Neural cell (in vitro differentiated cells): ENCODE measurements around the gene SERPINB10. TPM values are rescaled to one million over a fixed set of nuclear protein-coding genes. Genes with fewer than 3 reads are reported as not detected.

Source experiments
- H2AFZ ChIP-seq: fragments of 200-600, 300-800 bp; sonication (generic), shearing (Covaris generic); 2 replicates; pipeline ENCODE4 v1.6.0; 2014; ENCODE audit warnings: low read depth, mild to moderate bottlenecking, antibody characterized with exemption, low read length, moderate library complexity
- H3F3A ChIP-seq: fragments of 200-600 bp; shearing (Covaris generic); 2 replicates; pipeline ENCODE4 v1.6.1; 2016; ENCODE audit warnings: mild to moderate bottlenecking, moderate library complexity, mixed read lengths, antibody characterized with exemption, low read length; ENCODE audit not compliant: insufficient read depth, poor library complexity, severe bottlenecking
- H3K27ac ChIP-seq: fragments of 200-600, 300-800 bp; sonication (generic), shearing (Covaris generic); 2 replicates; pipeline ENCODE4 v1.5.1; 2014; ENCODE audit warnings: mild to moderate bottlenecking, low read length, moderate library complexity
- H3K27me3 ChIP-seq: fragments of 300-800, 200-600 bp; sonication (generic), shearing (Covaris generic); 2 replicates; pipeline ENCODE4 v1.6.0; 2014; ENCODE audit warnings: mild to moderate bottlenecking, low read depth, low read length, moderate library complexity; ENCODE audit not compliant: insufficient read depth
- H3K36me3 ChIP-seq: fragments of 300-800, 200-600 bp; sonication (generic), shearing (Covaris generic); 2 replicates; pipeline ENCODE4 v1.5.1; 2014; ENCODE audit warnings: mild to moderate bottlenecking, antibody characterized with exemption, low read length, moderate library complexity; ENCODE audit not compliant: insufficient read depth
- H3K4me2 ChIP-seq: fragments of 300-800, 200-600 bp; sonication (generic), shearing (Covaris generic); 2 replicates; pipeline ENCODE4 v1.6.0; 2014; ENCODE audit warnings: mild to moderate bottlenecking, low read length
- H3K4me3 ChIP-seq: fragments of 300-800, 200-600 bp; sonication (generic), shearing (Covaris generic); 2 replicates; pipeline ENCODE4 v1.5.1; 2014; ENCODE audit warnings: mild to moderate bottlenecking, low read length, moderate library complexity
- H3K79me2 ChIP-seq: fragments of 200-600 bp; shearing (Covaris generic); replicated peaks from 2 replicates; pipeline ENCODE4 v1.6.0; 2014; ENCODE audit warnings: mild to moderate bottlenecking, low read length, moderate library complexity; ENCODE audit not compliant: insufficient read depth
- H3K9ac ChIP-seq: fragments of 300-800, 200-600 bp; sonication (generic), shearing (Covaris generic); 2 replicates; pipeline ENCODE4 v1.6.1; 2016; ENCODE audit warnings: mild to moderate bottlenecking, low read length, mixed read lengths
- H3K9me2 ChIP-seq: fragments of 200-600 bp; shearing (Covaris generic); 2 replicates; pipeline ENCODE4 v1.6.1; 2016; ENCODE audit warnings: mild to moderate bottlenecking, low read length, mixed read lengths; ENCODE audit not compliant: insufficient read depth
- H3K9me3 ChIP-seq: fragments of 200-600, 300-800 bp; sonication (generic), shearing (Covaris generic); 2 replicates; pipeline ENCODE4 v1.6.1; 2016; ENCODE audit warnings: mild to moderate bottlenecking, mixed run types, low read length, moderate library complexity, mixed read lengths
- H4K20me1 ChIP-seq: fragments of 200-600 bp; shearing (Covaris generic); 2 replicates; pipeline ENCODE4 v1.6.1; 2016; ENCODE audit warnings: mild to moderate bottlenecking, mixed run types; ENCODE audit not compliant: insufficient read depth
- EP300 ChIP-seq: fragments of 450-650 bp; conservative IDR thresholded peaks from 2 replicates; pipeline ENCODE4 v1.6.1; 2014; ENCODE audit warnings: antibody characterized with exemption, mild to moderate bottlenecking, moderate library complexity; ENCODE audit not compliant: poor library complexity, severe bottlenecking
- EZH2 ChIP-seq: fragments of 200-600, 300-800 bp; shearing (Covaris generic), sonication (generic); IDR thresholded peaks from 2 replicates; pipeline ENCODE4 v1.6.1; 2014; ENCODE audit warnings: antibody characterized with exemption, low read length, borderline replicate concordance, mild to moderate bottlenecking; ENCODE audit not compliant: insufficient read depth, poor library complexity, severe bottlenecking
- MXI1 ChIP-seq: fragments of 450-650 bp; conservative IDR thresholded peaks from 2 replicates; pipeline ENCODE4 v1.6.1; 2014; ENCODE audit warnings: antibody characterized with exemption, mild to moderate bottlenecking; ENCODE audit not compliant: poor library complexity, severe bottlenecking
- POLR2AphosphoS5 ChIP-seq: IDR thresholded peaks from 2 replicates; pipeline ENCODE4 v1.6.1; 2012
- RAD21 ChIP-seq: fragments of 450-650 bp; conservative IDR thresholded peaks from 2 replicates; pipeline ENCODE4 v1.6.1; 2014; ENCODE audit warnings: antibody characterized with exemption, mild to moderate bottlenecking, moderate library complexity
- SMC3 ChIP-seq: fragments of 450-650 bp; conservative IDR thresholded peaks from 2 replicates; pipeline ENCODE4 v1.6.1; 2014; ENCODE audit warnings: antibody characterized with exemption, mild to moderate bottlenecking, moderate library complexity; ENCODE audit not compliant: poor library complexity
- TAF1 ChIP-seq: IDR thresholded peaks from 2 replicates; pipeline ENCODE4 v1.6.1; 2012; ENCODE audit warnings: low read depth
- polyA plus RNA-seq: library from polyadenylated mRNA; depleted of rRNA; stranded (reverse); fragments of >200 nt; gene quantifications from 2 replicates; pipeline ENCODE4 v1.2.3, GENCODE V29; 2014
- TF ChIP-seq, protein P1 (sequence below): IDR thresholded peaks from 2 replicates; pipeline ENCODE4 v1.6.1; 2012; ENCODE audit warnings: borderline replicate concordance
- TF ChIP-seq, protein P2 (sequence below): fragments of 450-650 bp; IDR thresholded peaks from 2 replicates; pipeline ENCODE4 v1.5.1; 2014; ENCODE audit warnings: antibody characterized with exemption, mild to moderate bottlenecking, moderate library complexity; ENCODE audit not compliant: poor library complexity, severe bottlenecking

Gene SERPINB10
- polyA plus RNA-seq, 1 donor from 2014 or later: not detected

DNA sequence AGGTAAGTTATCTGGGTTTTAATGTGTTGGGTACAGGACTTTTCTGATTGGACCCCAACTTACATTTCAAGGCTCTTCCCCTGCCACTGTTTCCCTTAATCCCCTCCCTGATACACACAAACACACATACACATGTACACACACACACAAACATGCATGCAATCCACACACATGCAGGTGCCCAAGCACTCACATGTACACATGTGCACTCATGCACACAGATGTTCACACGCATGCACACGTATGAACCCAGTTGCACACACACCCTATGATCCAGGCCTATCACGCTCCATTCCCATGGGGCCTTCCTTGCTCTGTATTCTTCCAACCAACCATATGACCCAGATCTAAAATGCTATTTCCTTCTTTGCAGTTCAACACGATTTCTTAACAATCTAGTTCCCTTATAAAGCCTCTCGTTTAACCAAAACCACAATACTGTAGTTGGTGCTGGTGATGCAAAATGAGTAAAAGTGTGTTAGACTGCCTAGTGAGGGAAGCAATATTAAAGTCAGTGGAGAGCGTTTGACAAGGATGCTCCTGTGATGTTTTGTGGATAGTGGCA is 73.2 kb downstream of the SERPINB10 start:
- no peaks in the 10 kb centered on the region for H3F3A ChIP-seq
- no peaks in the 10 kb centered on the region for H3K9me3 ChIP-seq
- H3K9ac ChIP-seq: no peak overlapping the region
- H3K27ac ChIP-seq: no peak overlapping the region
- no peak overlapping the region for H3K4me3 ChIP-seq
- no peaks in the 10 kb centered on the region for H3K27me3 ChIP-seq
- no peak overlapping the region for H2AFZ ChIP-seq
- no peaks in the 10 kb centered on the region for H3K9me2 ChIP-seq
- H3K79me2 ChIP-seq: no peaks in the 10 kb centered on the region
- H3K36me3 ChIP-seq: no peaks in the 10 kb centered on the region
- TF ChIP-seq TAF1 (no peak), MXI1 (no peak), RAD21 (no peak), POLR2AphosphoS5 (no peak), EP300 (no peak), SMC3 (no peak), EZH2 (no peak)
- TF ChIP-seq, protein P1, sequence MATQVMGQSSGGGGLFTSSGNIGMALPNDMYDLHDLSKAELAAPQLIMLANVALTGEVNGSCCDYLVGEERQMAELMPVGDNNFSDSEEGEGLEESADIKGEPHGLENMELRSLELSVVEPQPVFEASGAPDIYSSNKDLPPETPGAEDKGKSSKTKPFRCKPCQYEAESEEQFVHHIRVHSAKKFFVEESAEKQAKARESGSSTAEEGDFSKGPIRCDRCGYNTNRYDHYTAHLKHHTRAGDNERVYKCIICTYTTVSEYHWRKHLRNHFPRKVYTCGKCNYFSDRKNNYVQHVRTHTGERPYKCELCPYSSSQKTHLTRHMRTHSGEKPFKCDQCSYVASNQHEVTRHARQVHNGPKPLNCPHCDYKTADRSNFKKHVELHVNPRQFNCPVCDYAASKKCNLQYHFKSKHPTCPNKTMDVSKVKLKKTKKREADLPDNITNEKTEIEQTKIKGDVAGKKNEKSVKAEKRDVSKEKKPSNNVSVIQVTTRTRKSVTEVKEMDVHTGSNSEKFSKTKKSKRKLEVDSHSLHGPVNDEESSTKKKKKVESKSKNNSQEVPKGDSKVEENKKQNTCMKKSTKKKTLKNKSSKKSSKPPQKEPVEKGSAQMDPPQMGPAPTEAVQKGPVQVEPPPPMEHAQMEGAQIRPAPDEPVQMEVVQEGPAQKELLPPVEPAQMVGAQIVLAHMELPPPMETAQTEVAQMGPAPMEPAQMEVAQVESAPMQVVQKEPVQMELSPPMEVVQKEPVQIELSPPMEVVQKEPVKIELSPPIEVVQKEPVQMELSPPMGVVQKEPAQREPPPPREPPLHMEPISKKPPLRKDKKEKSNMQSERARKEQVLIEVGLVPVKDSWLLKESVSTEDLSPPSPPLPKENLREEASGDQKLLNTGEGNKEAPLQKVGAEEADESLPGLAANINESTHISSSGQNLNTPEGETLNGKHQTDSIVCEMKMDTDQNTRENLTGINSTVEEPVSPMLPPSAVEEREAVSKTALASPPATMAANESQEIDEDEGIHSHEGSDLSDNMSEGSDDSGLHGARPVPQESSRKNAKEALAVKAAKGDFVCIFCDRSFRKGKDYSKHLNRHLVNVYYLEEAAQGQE: no peak
- TF ChIP-seq, protein P2, sequence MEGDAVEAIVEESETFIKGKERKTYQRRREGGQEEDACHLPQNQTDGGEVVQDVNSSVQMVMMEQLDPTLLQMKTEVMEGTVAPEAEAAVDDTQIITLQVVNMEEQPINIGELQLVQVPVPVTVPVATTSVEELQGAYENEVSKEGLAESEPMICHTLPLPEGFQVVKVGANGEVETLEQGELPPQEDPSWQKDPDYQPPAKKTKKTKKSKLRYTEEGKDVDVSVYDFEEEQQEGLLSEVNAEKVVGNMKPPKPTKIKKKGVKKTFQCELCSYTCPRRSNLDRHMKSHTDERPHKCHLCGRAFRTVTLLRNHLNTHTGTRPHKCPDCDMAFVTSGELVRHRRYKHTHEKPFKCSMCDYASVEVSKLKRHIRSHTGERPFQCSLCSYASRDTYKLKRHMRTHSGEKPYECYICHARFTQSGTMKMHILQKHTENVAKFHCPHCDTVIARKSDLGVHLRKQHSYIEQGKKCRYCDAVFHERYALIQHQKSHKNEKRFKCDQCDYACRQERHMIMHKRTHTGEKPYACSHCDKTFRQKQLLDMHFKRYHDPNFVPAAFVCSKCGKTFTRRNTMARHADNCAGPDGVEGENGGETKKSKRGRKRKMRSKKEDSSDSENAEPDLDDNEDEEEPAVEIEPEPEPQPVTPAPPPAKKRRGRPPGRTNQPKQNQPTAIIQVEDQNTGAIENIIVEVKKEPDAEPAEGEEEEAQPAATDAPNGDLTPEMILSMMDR: no peak
- H3K4me2 ChIP-seq: no peak overlapping the region
- no peaks in the 10 kb centered on the region for H4K20me1 ChIP-seq

DNA sequence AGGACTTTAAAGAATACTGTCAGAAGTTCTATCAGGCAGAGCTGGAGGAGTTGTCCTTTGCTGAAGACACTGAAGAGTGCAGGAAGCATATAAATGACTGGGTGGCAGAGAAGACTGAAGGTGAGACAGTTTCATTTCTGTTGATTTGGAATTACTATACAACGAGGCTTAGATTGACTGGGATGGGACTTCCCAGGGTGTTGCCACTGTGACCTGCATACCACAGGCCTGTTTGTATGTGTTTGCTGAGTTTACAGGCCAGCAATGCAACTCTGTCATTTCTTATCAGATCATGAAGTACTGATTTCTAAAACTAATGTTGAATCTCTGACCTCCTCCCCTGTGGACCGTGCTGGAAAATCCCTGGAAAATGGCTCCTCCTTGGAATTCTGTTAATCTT is 74.0 kb downstream of the SERPINB10 start:
- Histone ChIP-seq H3K27me3 (no peaks in the 10 kb centered on the region), H3K4me2 (no peak overlapping the region), H4K20me1 (no peaks in the 10 kb centered on the region), H3K27ac (no peak overlapping the region), H2AFZ (no peak overlapping the region), H3K9me3 (no peaks in the 10 kb centered on the region), H3K4me3 (no peak overlapping the region), H3K9ac (no peak overlapping the region), H3K79me2 (no peaks in the 10 kb centered on the region), H3K9me2 (no peaks in the 10 kb centered on the region), H3K36me3 (no peaks in the 10 kb centered on the region), H3F3A (no peaks in the 10 kb centered on the region)
- TF ChIP-seq SMC3: no peak
- TF ChIP-seq RAD21: no peak
- TF ChIP-seq POLR2AphosphoS5: no peak
- TF ChIP-seq MXI1: no peak
- TF ChIP-seq EZH2: no peak
- TF ChIP-seq EP300: no peak
- TF ChIP-seq, protein P1: no peak
- TF ChIP-seq TAF1: no peak
- TF ChIP-seq, protein P2: no peak
